GM12878 (cell line): ENCODE results near the gene ABCC1. TPM values are rescaled to one million over a fixed set of nuclear protein-coding genes. Genes with fewer than 3 reads are reported as not detected.

Experiments used
- ATF7 ChIP-seq: fragments of 450-650 bp; IDR thresholded peaks from 2 replicates; pipeline ENCODE4 v1.6.1; 2016; ENCODE audit warnings: low read depth, mild to moderate bottlenecking
- BACH1 ChIP-seq: fragments of 450-650 bp; IDR thresholded peaks from 2 replicates; pipeline ENCODE4 v1.6.1; 2017; ENCODE audit warnings: mild to moderate bottlenecking, borderline replicate concordance
- HDAC2 ChIP-seq: fragments of 200-600 bp; sonication (generic); IDR thresholded peaks from 2 replicates; pipeline ENCODE4 v1.6.1; 2017
- RELB ChIP-seq: fragments of 450-650 bp; IDR thresholded peaks from 2 replicates; pipeline ENCODE4 v1.6.1; 2017; ENCODE audit warnings: low read depth, mild to moderate bottlenecking, moderate library complexity
- SIN3A ChIP-seq: IDR thresholded peaks from 2 replicates; pipeline ENCODE4 v1.6.1; 2012; ENCODE audit warnings: low read depth, low read length, improper control_type of control experiment
- SREBF2 ChIP-seq: IDR thresholded peaks from 2 replicates; pipeline ENCODE4 v1.6.1; 2012; ENCODE audit warnings: mild to moderate bottlenecking, low read length
- polyA plus RNA-seq, 11 experiments: library from polyadenylated mRNA; depleted of rRNA in 4 of 11; unstranded in 6 of 11; stranded (reverse) in 5 of 11; fragments of >200 nt; fragmentation: Nextera tagmentation in 4 of 11; fragmentation: Illumina TruSeq in 1 of 11; extraction: Ambion mirVana in 4 of 11; extraction: Trizol in 1 of 11; gene quantifications; 1 replicate in 1 of 11; 2 replicates in 10 of 11; pipeline versions ENCODE4 v1.2.1 to v1.2.3, GENCODE V29; 2011 to 2016; ENCODE audit warnings: inconsistent platforms in 2 of 11, missing spikeins in 2 of 11, low read depth in 1 of 11
- total RNA-seq, 4 experiments: library from RNA; depleted of rRNA in 3 of 4; stranded (reverse); fragments of >200 nt in 3 of 4; fragmentation: Illumina TruSeq in 1 of 4; extraction: Trizol in 1 of 4; gene quantifications; 2 replicates each; pipeline versions ENCODE4 v1.2.1 to v1.2.3, GENCODE V29; 2013 to 2021
- TF ChIP-seq, protein P1 (sequence below): fragments of 450-650 bp; IDR thresholded peaks from 2 replicates; pipeline ENCODE4 v1.6.1; 2016; ENCODE audit warnings: mild to moderate bottlenecking, moderate library complexity, borderline replicate concordance
- TF ChIP-seq, protein P2 (sequence below): IDR thresholded peaks from 2 replicates; pipeline ENCODE4 v1.6.1; 2012; ENCODE audit warnings: low read depth, low read length, improper control_type of control experiment
- TF ChIP-seq, protein P3 (sequence below): fragments of 450-650 bp; IDR thresholded peaks from 2 replicates; pipeline ENCODE4 v1.6.1; 2018; ENCODE audit warnings: borderline replicate concordance, mild to moderate bottlenecking; ENCODE audit not compliant: partially characterized antibody

The ABCC1 gene
- total and polyA plus RNA-seq, 10 of the 15 experiments (the other 5 are each of a cell fraction or from before 2014, with no cell fraction given) = 3.2 to 44.6 (median 14.5) TPM

- TF ChIP-seq, protein P1, sequence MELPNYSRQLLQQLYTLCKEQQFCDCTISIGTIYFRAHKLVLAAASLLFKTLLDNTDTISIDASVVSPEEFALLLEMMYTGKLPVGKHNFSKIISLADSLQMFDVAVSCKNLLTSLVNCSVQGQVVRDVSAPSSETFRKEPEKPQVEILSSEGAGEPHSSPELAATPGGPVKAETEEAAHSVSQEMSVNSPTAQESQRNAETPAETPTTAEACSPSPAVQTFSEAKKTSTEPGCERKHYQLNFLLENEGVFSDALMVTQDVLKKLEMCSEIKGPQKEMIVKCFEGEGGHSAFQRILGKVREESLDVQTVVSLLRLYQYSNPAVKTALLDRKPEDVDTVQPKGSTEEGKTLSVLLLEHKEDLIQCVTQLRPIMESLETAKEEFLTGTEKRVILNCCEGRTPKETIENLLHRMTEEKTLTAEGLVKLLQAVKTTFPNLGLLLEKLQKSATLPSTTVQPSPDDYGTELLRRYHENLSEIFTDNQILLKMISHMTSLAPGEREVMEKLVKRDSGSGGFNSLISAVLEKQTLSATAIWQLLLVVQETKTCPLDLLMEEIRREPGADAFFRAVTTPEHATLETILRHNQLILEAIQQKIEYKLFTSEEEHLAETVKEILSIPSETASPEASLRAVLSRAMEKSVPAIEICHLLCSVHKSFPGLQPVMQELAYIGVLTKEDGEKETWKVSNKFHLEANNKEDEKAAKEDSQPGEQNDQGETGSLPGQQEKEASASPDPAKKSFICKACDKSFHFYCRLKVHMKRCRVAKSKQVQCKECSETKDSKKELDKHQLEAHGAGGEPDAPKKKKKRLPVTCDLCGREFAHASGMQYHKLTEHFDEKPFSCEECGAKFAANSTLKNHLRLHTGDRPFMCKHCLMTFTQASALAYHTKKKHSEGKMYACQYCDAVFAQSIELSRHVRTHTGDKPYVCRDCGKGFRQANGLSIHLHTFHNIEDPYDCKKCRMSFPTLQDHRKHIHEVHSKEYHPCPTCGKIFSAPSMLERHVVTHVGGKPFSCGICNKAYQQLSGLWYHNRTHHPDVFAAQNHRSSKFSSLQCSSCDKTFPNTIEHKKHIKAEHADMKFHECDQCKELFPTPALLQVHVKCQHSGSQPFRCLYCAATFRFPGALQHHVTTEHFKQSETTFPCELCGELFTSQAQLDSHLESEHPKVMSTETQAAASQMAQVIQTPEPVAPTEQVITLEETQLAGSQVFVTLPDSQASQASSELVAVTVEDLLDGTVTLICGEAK = no peak
- TF ChIP-seq SREBF2 = no peak
- no peak for TF ChIP-seq SIN3A
- TF ChIP-seq, protein P2, sequence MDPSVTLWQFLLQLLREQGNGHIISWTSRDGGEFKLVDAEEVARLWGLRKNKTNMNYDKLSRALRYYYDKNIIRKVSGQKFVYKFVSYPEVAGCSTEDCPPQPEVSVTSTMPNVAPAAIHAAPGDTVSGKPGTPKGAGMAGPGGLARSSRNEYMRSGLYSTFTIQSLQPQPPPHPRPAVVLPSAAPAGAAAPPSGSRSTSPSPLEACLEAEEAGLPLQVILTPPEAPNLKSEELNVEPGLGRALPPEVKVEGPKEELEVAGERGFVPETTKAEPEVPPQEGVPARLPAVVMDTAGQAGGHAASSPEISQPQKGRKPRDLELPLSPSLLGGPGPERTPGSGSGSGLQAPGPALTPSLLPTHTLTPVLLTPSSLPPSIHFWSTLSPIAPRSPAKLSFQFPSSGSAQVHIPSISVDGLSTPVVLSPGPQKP = no peak
- no peak for TF ChIP-seq ATF7
- TF ChIP-seq BACH1 = no peak
- no peak for TF ChIP-seq HDAC2
- no peak for TF ChIP-seq RELB
- TF ChIP-seq, protein P3, sequence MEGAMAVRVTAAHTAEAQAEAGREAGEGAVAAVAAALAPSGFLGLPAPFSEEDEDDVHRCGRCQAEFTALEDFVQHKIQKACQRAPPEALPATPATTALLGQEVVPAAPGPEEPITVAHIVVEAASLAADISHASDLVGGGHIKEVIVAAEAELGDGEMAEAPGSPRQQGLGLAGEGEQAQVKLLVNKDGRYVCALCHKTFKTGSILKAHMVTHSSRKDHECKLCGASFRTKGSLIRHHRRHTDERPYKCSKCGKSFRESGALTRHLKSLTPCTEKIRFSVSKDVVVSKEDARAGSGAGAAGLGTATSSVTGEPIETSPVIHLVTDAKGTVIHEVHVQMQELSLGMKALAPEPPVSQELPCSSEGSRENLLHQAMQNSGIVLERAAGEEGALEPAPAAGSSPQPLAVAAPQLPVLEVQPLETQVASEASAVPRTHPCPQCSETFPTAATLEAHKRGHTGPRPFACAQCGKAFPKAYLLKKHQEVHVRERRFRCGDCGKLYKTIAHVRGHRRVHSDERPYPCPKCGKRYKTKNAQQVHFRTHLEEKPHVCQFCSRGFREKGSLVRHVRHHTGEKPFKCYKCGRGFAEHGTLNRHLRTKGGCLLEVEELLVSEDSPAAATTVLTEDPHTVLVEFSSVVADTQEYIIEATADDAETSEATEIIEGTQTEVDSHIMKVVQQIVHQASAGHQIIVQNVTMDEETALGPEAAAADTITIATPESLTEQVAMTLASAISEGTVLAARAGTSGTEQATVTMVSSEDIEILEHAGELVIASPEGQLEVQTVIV = no peak
These were observed 175.6 kb downstream of the ABCC1 start (continued) for GRCh38 chr16:16124974-16125373.
